Glomerular endothelial cell (primary cell): ENCODE data around the gene GPR155. TPM values are rescaled to one million over a fixed set of nuclear protein-coding genes. Genes with fewer than 3 reads are reported as not detected.

Source experiments
- DNase-seq: peaks from one replicate; pipeline ENCODE4 v3.0.0-alpha.2; 2011; ENCODE audit warnings: low read depth, low spot score; ENCODE audit errors: extremely low read depth
- total RNA-seq: library from RNA; depleted of rRNA; stranded (reverse); fragments of >200 nt; gene quantifications from 2 replicates; pipeline ENCODE4 v1.2.3, GENCODE V29; 2015

GPR155 gene, protein sequence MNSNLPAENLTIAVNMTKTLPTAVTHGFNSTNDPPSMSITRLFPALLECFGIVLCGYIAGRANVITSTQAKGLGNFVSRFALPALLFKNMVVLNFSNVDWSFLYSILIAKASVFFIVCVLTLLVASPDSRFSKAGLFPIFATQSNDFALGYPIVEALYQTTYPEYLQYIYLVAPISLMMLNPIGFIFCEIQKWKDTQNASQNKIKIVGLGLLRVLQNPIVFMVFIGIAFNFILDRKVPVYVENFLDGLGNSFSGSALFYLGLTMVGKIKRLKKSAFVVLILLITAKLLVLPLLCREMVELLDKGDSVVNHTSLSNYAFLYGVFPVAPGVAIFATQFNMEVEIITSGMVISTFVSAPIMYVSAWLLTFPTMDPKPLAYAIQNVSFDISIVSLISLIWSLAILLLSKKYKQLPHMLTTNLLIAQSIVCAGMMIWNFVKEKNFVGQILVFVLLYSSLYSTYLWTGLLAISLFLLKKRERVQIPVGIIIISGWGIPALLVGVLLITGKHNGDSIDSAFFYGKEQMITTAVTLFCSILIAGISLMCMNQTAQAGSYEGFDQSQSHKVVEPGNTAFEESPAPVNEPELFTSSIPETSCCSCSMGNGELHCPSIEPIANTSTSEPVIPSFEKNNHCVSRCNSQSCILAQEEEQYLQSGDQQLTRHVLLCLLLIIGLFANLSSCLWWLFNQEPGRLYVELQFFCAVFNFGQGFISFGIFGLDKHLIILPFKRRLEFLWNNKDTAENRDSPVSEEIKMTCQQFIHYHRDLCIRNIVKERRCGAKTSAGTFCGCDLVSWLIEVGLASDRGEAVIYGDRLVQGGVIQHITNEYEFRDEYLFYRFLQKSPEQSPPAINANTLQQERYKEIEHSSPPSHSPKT
- 2.5 and 3.8 TPM in 2 replicates for total RNA-seq

GRCh38 chr2:174486563-174487107 lies at the start of gene GPR155:
GPR155 (minus strand) TSS chr2:174487029; CDS start chr2:174481956, 5,073 bp downstream.
- DNase-seq = no peak

- no peak for DNase-seq
Observed at GRCh38 chr2:174535757-174536703, 49.2 kb upstream of the GPR155 start.

GRCh38 chr2:174535083-174535482 lies 48.3 kb upstream of the GPR155 start:
- no peak for DNase-seq

GRCh38 chr2:174529916-174530315 lies 43.1 kb upstream of the GPR155 start:
- DNase-seq = no peak

DNA sequence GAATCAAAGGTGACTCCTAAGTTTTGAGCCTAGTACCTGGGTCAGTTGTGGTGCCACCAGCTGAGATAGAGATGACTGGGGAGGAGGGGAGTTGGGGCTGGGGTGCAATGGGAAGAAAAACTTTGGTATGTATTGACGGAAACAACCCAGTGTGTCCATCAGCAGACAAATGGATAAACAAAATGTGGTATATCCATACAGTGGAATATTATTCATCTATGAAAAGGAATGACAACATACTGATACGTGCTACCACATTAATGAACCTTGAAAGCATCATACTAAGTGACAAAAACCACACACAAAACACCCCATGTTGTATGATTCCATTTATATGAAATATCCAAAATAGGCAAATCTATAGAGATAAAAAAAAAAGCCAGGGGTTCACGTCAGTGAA lies 41.1 kb upstream of the GPR155 start:
- DNase-seq = no peak

DNA sequence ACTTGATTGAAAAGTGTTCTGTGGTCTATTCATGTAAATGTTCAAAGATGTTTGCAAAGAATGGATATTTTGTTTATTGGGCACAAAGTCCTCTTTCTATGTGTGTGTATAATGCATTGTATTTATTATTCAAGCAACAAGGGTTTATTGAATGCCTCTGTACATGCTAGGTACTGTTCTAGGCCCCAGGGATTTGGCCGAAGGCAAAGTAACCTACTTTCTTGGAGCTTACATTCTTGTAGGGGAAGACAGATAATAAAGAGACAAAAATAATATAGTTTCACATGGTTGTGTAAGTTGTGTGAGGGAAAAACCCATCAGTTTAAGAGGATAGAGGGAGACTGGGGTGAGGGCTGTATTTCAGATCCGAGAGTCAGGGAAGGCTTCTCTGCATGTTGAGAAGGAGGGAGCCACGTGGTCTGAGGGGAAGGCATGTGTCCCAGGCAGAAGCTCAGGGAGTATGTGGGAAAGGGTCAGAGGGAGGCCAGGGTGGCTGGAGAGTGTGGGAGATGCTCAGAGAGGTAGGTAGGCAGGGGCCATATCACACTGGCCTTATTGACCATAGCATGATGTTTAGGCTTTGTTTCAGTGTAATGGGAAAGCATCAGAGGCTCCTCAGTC lies 40.4 kb upstream of the GPR155 start:
- DNase-seq = no peak

GRCh38 chr2:174524527-174524926 lies 37.7 kb upstream of the GPR155 start:
- DNase-seq = no peak

- DNase-seq = no peak
Observed at GRCh38 chr2:174522553-174522952, 35.7 kb upstream of the GPR155 start.

GRCh38 chr2:174518395-174518794 lies 31.6 kb upstream of the GPR155 start:
- no peak for DNase-seq

- DNase-seq = no peak
Observed at GRCh38 chr2:174516501-174517378, 29.9 kb upstream of the GPR155 start.

GRCh38 chr2:174512345-174512744 lies 25.5 kb upstream of the GPR155 start:
- no peak for DNase-seq

GRCh38 chr2:174511580-174512260 lies 24.9 kb upstream of the GPR155 start:
- DNase-seq = no peak

DNA sequence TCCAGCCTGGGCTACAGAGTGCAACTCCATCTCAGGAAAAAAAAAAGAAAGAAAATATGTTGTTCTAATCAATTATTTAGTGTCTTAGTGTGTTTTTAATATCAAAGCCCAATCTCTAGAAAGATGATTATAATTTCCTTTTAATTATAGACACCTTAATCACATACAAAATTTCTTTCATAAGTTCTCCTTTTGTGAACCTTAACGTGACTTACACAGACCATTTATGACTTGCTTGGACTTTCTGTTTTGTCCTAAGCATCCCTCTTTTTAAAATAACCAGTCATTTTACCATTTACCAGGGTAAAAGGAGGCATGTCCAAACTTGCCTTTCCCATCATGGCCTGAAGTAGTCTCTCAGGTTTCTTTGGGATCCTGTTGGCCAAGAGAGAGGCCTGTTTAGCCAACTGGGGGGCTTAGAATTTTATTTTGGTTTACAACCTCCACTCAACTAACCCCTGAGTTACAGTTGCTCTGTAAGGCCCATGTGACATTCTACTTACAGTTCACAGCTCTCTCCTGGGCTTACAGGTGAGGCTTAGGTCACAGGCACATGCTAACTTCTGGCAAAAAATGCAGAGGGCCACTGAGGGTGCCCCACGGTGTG lies 23.9 kb upstream of the GPR155 start:
- DNase-seq = no peak

- no peak for DNase-seq
Observed at GRCh38 chr2:174503161-174503809, 16.5 kb upstream of the GPR155 start.

- no peak for DNase-seq
Observed at GRCh38 chr2:174499371-174499770, 12.5 kb upstream of the GPR155 start.

DNA sequence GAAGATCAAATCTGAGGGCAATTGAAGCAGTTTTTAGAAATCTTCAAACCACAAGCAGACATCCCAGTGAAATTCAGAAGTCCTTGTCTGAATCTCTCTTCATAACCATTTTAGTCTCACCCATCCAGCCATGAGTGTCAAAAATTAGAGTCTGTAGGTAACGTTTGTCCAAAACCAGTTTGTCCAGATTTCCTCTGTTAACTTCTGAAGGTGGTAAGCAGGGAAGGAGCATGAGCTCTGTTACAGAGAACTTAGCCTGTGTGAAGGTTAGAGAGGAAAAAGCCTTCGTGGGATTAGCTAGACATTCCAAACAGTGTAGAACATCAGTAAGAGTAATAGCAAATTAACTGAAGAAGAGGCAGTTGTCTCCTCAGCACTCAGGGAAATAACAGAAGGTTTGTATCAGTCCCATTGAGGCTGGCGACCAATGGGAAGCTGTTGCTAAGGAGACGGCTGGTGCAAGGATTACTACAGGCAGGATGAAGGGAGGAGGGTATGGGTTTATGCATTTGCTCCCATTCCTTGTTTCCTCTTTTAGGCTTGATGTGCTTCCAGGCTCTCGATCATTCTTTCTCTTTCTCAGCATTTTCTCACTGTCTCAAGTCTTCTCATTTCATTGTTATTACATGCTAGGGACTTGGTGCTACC lies 8.7 kb upstream of the GPR155 start:
- no peak for DNase-seq
